Liver (tissue), 9 donors: ENCODE results near the gene VARS1. TPM values are rescaled to one million over a fixed set of nuclear protein-coding genes. Genes with fewer than 3 reads are reported as not detected.
"Not testable (repeated sequence)": the region's sequence is repeated elsewhere in the genome, so short reads cannot be mapped to it uniquely, and the experiment has no call there.

Experiments
- DNase-seq: peaks from one replicate; pipeline ENCODE4 v3.0.0-alpha.2; 2017; ENCODE audit warnings: low spot score
- H3K27ac ChIP-seq, 2 donors: one replicate each; pipeline ENCODE4 v1.7.0; 2013; ENCODE audit warnings: inconsistent platforms in 2 of 2, low read length in 2 of 2, control low read depth in 1 of 2, low read depth in 1 of 2, mild to moderate bottlenecking in 1 of 2
- H3K27me3 ChIP-seq, 4 donors: one replicate each; pipeline versions ENCODE4 v1.6.1 to v1.7.0; 2013; ENCODE audit warnings: low read length in 3 of 4, inconsistent platforms in 1 of 4, mild to moderate bottlenecking in 1 of 4, moderate library complexity in 1 of 4; ENCODE audit not compliant: control insufficient read depth in 4 of 4, insufficient read depth in 4 of 4
- H3K36me3 ChIP-seq, 4 donors: one replicate each; pipeline versions ENCODE4 v1.6.1 to v1.7.0; 2013; ENCODE audit warnings: low read length in 3 of 4, mild to moderate bottlenecking in 3 of 4, low read depth in 1 of 4, moderate library complexity in 1 of 4; ENCODE audit not compliant: control insufficient read depth in 4 of 4, insufficient read depth in 3 of 4
- H3K4me1 ChIP-seq, 4 donors: one replicate each; pipeline versions ENCODE4 v1.6.1 to v1.7.0; 2013; ENCODE audit warnings: low read length in 3 of 4, mild to moderate bottlenecking in 3 of 4, moderate library complexity in 1 of 4; ENCODE audit not compliant: control insufficient read depth in 4 of 4, insufficient read depth in 4 of 4
- H3K4me3 ChIP-seq, 3 donors: one replicate each; pipeline versions ENCODE4 v1.6.1 to v1.7.0; 2013; ENCODE audit warnings: low read length in 3 of 3, control low read depth in 1 of 3, low read depth in 1 of 3, mild to moderate bottlenecking in 1 of 3
- H3K9ac ChIP-seq, 2 donors: one replicate each; pipeline ENCODE4 v1.7.0; 2013; ENCODE audit warnings: low read length in 2 of 2, mild to moderate bottlenecking in 2 of 2, moderate library complexity in 2 of 2, control low read depth in 1 of 2, low read depth in 1 of 2
- H3K9me3 ChIP-seq, 4 donors: one replicate each; pipeline versions ENCODE4 v1.6.1 to v1.7.0; 2013; ENCODE audit warnings: low read length in 3 of 4; ENCODE audit not compliant: control insufficient read depth in 4 of 4
- ATF3 ChIP-seq: IDR thresholded peaks from 2 replicates; pipeline ENCODE4 v1.6.1; 2016; ENCODE audit warnings: antibody characterized with exemption
- CTCF ChIP-seq: fragments of 150-350 bp; IDR thresholded peaks from 2 replicates; pipeline ENCODE4 v1.5.1; 2017; ENCODE audit warnings: improper control_type of control experiment, low read depth, low read length; ENCODE audit not compliant: missing input control
- EGR1 ChIP-seq, 2 donors: IDR thresholded peaks; 2 replicates each; pipeline ENCODE4 v1.6.1; 2016 to 2018; ENCODE audit warnings: antibody characterized with exemption in 2 of 2, low read depth in 2 of 2
- FOXA2 ChIP-seq: IDR thresholded peaks from 2 replicates; pipeline ENCODE4 v1.6.1; 2016; ENCODE audit warnings: antibody characterized with exemption
- GABPA ChIP-seq, 2 donors: IDR thresholded peaks in 1 of 2; conservative IDR thresholded peaks in 1 of 2; 2 replicates each; pipeline ENCODE4 v1.6.1; 2016; ENCODE audit warnings: antibody characterized with exemption in 2 of 2, mild to moderate bottlenecking in 1 of 2, moderate library complexity in 1 of 2
- HNF4A ChIP-seq, 2 donors: conservative IDR thresholded peaks; 2 replicates each; pipeline ENCODE4 v1.6.1; 2016; ENCODE audit warnings: antibody characterized with exemption in 2 of 2, mild to moderate bottlenecking in 2 of 2
- HNF4G ChIP-seq: IDR thresholded peaks from 2 replicates; pipeline ENCODE4 v1.6.1; 2016; ENCODE audit warnings: antibody characterized with exemption
- JUND ChIP-seq, 2 donors: IDR thresholded peaks; 2 replicates each; pipeline ENCODE4 v1.6.1; 2016; ENCODE audit warnings: antibody characterized with exemption in 2 of 2
- MAX ChIP-seq: IDR thresholded peaks from 2 replicates; pipeline ENCODE4 v1.6.1; 2016; ENCODE audit warnings: antibody characterized with exemption
- RAD21 ChIP-seq, 2 donors: IDR thresholded peaks; 2 replicates each; pipeline ENCODE4 v1.6.1; 2016; ENCODE audit warnings: antibody characterized with exemption in 2 of 2, mild to moderate bottlenecking in 2 of 2
- REST ChIP-seq: IDR thresholded peaks from 2 replicates; pipeline ENCODE4 v1.6.1; 2016; ENCODE audit warnings: antibody characterized with exemption, mild to moderate bottlenecking
- RXRA ChIP-seq, 2 donors: IDR thresholded peaks; 2 replicates each; pipeline ENCODE4 v1.6.1; 2017 to 2018; ENCODE audit warnings: antibody characterized with exemption in 2 of 2, mild to moderate bottlenecking in 1 of 2
- SP1 ChIP-seq: IDR thresholded peaks from 2 replicates; pipeline ENCODE4 v1.6.1; 2018; ENCODE audit warnings: antibody characterized with exemption, mild to moderate bottlenecking
- YY1 ChIP-seq: IDR thresholded peaks from 2 replicates; pipeline ENCODE4 v1.6.1; 2016; ENCODE audit warnings: antibody characterized with exemption, mild to moderate bottlenecking
- ZBTB33 ChIP-seq: IDR thresholded peaks from 2 replicates; pipeline ENCODE4 v1.6.1; 2016; ENCODE audit warnings: antibody characterized with exemption
- WGBS: extraction: QIAGEN DNeasy Blood & Tissue Kit; methylation state at CpG from one replicate; pipeline ENCODE4 v1.1.7; 2013; 5-methylcytosine and 5-hydroxymethylcytosine counted together
- polyA plus RNA-seq, 2 donors: library from polyadenylated mRNA; stranded (reverse) in 1 of 2; unstranded in 1 of 2; fragments of 200-250 nt in 1 of 2; fragments of >200 nt in 1 of 2; fragmentation: Nextera tagmentation in 1 of 2; extraction: Ambion mirVana in 1 of 2; gene quantifications; one replicate each; pipeline versions ENCODE4 v1.2.1 to v1.2.3, GENCODE V29; 2013 to 2015
- total RNA-seq, 2 donors: library from RNA; depleted of rRNA; stranded (reverse); fragments of >200 nt; gene quantifications; one replicate each; pipeline ENCODE4 v1.2.3, GENCODE V29; 2014
- donor health status: healthy.
- donor health status: healthy.
- donor health status: healthy.
- donor health status: healthy.
- donor health status: healthy.

Gene VARS1
- total and polyA plus RNA-seq, 4 donors, result 17.9 to 44.7 (median 32.4) TPM

GRCh38 chr6:31805939-31806469, 10.5 kb upstream of the VARS1 start:
- no peak for TF ChIP-seq JUND (IDR thresholded peaks at IDR 0.05)
- TF ChIP-seq SP1, result no peak
- no peak for TF ChIP-seq GABPA (IDR thresholded peaks at IDR 0.05 in 1 of 2, conservative IDR thresholded peaks at IDR 0.05 in 1 of 2)
- no peak for TF ChIP-seq MAX
- TF ChIP-seq FOXA2, result no peak
- TF ChIP-seq HNF4G, result no peak
- no peak for TF ChIP-seq HNF4A (conservative IDR thresholded peaks at IDR 0.05)
- TF ChIP-seq RXRA (IDR thresholded peaks at IDR 0.05), result no peak
- TF ChIP-seq ATF3, result no peak
- no peak for TF ChIP-seq ZBTB33
- TF ChIP-seq YY1, result no peak
- no peak for TF ChIP-seq EGR1 (IDR thresholded peaks at IDR 0.05; ENCODE audit: low read depth in 2 of 2)
- no peak for TF ChIP-seq CTCF
- no peak for TF ChIP-seq RAD21 (IDR thresholded peaks at IDR 0.05)
- no peak for TF ChIP-seq REST
- no peaks in the 10 kb centered on the region for H3K27me3 ChIP-seq
- no peaks in the 10 kb centered on the region for H3K9me3 ChIP-seq
- DNase-seq, result no peak
- 23% methylated on average over 7 of the region's 7 CpGs for WGBS
- H3K4me1 ChIP-seq, result peaks cover 4 to 15% (median 9%) of the 10 kb centered on the region in 4 donors
- peak overlapping the region; percentile 91 to 97 for H3K27ac ChIP-seq
- peak overlapping the region; percentile 21 to 80 (median 73) for H3K4me3 ChIP-seq
- no peaks in the 10 kb centered on the region for H3K36me3 ChIP-seq
- peak overlapping the region; percentile 85 to 94 for H3K9ac ChIP-seq

- not testable (repeated sequence) for H3K4me3 ChIP-seq, H3K4me1 ChIP-seq, H3K9ac ChIP-seq, H3K9me3 ChIP-seq, H3K27me3 ChIP-seq, H3K27ac ChIP-seq, DNase-seq, H3K36me3 ChIP-seq
- 97% methylated on average over 8 of the region's 8 CpGs for WGBS
These were observed 5.7 kb upstream of the VARS1 start for GRCh38 chr6:31801031-31801927.
